GM21723 (cell line): ENCODE measurements around the gene ADGRA1.
"Not testable (repeated sequence)": the region's sequence is repeated elsewhere in the genome, so short reads cannot be mapped to it uniquely, and the experiment has no call there.

Experiments used
- ATAC-seq: cut with Tn5 transposase; IDR thresholded peaks from one replicate; pipeline ENCODE4 v1.9.1; 2021; ENCODE audit warnings: mild to moderate bottlenecking, moderate library complexity; ENCODE audit not compliant: unreplicated experiment

ADGRA1 gene

DNA sequence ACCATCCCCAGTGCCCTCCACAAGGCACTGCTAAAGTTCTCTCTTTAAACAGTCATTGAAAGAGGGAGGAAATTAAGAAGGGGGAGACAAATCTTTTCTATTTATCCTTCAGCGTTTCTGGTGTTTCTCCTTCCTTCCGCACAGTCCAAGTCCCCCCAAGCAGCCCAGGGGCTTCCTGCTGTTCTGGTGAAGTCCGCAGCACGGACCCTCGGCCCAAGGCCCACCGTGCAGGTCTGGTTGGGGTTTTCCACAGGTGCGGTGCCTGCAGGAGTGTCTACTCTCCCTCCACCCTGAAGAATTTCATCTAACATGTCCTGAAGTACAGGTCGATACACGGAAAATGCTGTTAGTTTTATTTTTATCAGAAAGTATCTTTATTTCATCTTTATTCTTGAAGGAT, 38.2 kb downstream of the ADGRA1 start:
- ATAC-seq: no peak

DNA sequence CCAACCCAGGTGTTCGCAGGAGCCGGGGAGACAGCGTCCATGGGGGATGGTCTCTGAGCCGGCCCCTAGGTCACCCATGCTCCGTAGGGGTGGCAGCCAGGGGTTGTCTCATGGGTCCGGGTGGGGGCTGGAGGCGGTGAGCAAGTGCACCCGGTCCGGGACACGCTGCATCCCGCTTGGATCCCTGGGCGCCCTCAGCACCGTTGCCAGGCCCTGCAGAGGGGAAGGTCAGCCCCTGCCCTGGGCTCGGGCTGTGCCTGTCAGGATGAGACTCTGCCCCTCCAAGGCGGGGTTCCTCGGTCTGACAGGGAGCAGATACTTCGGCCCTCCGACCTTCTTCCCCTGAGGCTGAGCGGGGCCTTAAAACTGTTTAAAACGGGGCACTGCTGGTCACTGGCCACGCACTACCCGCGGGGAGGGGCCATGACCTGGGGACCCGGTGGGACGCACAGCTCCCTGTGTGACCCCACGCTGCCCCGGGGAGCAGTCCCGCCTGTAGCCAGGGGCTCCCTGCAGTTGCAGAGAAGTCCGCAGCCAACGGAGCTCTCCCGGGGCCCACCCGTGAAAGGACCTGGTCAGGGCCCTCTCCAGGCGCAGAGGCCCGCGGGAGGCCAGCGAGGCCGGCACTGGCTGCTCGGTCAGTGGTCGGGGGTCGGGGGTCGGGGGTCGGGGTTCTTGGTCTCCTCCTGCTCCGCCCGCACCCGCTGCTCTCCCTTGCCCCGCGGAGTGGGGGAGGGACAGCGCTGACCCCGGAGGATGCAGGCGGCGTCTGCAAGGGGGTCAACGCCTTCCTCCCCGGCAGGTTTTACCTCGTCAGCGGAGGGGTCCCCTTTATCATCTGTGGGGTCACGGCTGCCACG, 38.9 kb downstream of the ADGRA1 start:
- no peak for ATAC-seq

DNA sequence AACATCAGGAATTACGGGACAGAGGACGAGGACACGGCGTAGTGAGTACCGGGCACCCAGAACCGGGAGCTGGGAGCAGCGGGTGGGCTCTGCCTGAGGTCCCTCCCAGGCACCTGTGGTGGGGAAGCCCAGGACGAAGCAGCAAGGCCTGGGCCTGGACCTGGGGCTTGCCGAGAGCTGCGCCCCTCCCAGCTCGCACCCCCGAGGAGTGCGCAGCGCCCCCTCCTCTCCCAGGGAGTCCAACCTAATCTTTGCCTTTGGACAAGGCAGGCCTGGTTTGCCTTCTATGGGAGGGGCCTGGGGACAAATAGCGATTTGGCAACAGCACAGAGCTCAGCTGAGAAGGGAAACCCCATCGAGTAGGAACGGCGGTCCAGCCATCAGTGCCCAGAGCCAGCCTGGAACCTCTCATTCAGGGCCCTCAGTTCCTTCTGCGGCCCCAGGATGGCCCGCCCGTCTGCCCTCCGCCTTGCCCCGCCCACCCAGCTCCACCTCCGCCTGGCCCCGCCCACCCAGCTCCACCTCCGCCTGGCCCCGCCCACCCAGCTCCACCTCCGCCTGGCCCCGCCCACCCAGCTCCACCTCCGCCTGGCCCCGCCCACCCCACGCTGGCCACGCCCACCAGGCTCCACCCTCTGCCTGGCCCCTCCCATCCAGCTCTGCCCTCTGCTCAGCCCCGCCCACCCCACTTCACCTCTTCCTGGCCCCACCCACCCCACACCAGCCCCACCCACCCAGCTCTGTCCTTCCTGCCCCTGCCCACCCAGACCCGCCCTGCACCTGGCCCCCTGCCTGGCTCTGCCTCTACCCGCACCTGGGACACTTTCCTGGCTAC, 39.8 kb downstream of the ADGRA1 start:
- no peak for ATAC-seq

DNA sequence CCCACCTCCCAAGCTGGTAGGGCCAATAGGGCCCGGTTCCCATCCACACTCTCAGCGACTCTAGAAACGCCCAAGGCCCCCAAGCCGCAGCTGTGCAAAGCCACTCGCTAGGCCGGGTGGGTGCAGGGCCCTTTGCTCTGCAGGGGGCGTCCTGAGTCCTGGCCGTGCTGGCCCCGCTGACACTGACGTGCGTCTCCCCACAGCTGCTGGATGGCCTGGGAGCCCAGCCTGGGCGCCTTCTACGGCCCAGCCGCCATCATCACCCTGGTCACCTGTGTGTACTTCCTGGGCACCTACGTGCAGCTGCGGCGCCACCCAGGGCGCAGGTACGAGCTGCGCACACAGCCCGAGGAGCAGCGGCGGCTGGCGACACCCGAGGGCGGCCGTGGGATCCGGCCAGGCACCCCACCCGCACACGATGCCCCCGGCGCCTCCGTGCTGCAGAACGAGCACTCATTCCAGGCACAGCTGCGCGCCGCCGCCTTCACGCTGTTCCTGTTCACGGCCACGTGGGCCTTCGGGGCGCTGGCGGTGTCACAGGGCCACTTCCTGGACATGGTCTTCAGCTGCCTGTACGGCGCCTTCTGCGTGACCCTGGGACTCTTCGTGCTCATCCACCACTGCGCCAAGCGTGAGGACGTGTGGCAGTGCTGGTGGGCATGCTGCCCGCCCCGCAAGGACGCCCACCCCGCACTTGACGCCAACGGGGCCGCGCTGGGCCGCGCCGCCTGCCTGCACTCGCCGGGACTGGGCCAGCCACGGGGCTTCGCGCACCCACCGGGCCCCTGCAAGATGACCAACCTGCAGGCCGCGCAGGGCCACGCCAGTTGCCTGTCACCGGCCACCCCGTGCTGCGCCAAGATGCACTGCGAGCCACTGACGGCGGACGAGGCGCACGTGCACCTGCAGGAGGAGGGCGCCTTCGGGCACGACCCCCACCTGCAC, 40.7 kb downstream of the ADGRA1 start:
- no peak for ATAC-seq

DNA sequence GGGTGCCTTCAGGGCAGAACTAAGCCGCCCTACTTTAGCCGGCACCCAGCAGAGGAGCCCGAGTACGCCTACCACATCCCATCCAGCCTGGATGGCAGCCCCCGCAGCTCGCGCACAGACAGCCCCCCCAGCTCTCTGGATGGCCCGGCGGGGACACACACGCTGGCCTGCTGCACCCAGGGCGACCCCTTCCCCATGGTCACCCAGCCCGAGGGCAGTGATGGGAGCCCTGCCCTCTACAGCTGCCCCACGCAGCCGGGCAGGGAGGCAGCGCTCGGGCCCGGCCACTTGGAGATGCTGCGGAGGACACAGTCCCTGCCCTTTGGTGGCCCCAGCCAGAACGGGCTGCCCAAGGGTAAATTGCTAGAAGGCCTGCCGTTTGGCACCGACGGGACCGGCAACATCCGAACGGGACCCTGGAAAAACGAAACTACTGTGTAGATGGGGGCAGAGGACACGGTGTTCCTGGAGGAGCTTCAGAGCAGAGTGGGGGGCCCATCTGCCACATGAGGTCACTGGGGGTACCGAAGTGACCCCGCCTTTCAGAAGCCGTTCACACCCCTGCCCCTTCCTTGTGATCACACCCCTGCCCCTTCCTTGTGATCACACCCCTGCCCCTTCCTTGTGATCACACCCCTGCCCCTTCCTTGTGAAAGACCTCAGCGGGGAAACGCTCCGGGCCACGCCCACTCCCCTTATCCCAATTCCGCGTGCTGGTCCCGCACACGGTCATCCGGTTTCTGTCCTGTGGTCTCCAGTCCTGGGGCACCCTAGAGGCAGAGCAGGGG, 41.5 kb downstream of the ADGRA1 start:
- no peak for ATAC-seq

DNA sequence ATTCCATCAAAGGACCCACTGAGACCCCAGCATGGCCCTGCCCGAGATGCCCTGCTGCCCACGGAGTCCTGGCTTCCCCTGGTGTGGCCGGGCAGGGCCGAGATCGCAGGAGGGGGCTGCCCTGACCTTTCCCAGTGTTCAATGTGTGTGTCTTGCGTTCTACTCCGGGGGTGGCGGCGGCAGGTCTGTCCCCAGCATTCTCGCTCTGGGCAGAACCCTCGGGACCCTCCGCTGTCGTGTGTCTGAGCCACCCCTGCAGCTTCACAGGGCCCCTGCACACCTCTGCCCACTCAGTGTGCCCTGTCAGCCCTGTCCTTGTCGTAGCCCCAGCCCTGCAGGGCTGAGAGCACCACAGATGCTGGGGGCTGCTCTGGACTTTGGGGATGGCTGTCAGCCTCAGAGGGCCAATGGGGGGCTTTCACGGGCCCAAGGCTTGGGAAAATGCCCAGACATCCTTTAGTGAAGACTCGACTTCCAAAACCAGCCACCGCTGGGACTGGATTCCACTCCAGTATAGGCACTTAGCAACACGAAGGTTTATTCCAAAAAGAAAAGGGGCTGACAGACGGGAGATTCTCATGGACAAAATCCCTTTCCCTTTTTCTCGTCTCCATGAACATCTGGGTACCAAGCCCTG, 42.3 kb downstream of the ADGRA1 start:
- no peak for ATAC-seq

DNA sequence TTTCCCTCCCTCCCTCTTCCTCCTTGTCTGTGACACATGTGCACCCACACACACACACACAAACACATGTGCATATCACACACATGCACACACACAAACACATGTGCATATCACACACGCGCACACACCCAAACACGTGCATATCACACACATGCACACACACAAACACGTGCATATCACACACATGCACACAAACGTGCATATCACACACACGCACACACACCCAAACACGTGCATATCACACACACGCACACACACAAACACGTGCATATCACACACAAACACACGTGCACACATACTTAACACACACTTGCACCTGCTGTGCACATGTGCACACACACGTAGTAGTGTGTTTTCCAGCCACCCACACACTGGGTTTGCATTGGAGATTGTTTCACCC, 42.9 kb downstream of the ADGRA1 start:
- ATAC-seq: no peak

DNA sequence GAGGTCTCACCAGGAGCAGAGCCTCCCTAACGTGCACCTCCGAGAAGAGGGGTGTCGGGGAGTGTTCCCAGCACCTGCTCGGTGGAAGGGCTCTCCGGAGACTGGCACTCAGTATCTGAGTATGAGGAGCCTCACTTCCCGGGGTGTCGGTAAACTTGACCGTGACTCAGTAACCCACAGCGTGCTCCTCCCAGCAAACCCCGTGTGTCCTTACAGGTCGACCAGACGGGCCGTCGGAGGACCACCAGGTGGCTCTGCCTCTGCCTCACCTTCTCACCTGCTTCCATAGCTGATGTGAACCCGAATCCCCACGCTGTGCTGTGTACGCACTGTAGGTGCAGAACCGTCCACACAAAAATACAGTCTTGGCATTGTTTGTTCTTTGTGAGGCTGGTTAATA, 43.3 kb downstream of the ADGRA1 start:
- ATAC-seq: no peak

DNA sequence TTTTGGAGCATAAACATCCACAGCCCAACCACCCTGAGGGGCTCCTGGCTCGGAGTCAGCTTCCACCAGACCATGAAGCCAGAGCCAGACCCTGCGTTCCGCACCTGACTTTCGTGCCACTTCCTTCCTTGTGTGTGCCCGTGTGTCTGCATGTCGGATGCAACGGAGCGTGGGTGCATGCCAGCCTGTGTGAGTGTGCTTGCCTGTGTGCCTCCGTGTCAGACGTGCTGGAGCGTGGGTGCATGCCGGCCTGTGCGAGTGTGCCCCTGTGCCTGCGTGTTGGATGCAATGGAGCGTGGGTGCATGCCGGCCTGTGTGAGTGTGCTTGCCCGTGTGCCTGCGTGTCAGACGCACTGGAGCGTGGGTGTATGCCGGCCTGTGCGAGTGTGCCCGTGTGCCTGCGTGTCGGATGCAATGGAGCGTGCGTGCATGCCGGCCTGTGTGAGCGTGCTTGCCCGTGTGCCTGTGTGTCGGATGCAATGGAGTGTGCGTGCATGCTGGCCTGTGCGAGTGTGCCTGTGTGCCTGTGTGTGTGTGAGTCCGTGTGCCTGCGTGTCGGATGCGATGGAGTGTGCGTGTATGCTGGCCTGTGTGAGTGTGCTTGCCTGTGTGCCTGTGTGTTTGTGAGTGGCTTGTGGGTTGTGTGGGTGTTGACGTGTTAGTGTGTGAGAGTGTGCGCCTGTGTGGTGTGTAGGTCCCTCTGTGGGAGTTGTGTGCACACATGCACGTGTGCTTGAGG, 44.2 kb downstream of the ADGRA1 start:
- no peak for ATAC-seq

DNA sequence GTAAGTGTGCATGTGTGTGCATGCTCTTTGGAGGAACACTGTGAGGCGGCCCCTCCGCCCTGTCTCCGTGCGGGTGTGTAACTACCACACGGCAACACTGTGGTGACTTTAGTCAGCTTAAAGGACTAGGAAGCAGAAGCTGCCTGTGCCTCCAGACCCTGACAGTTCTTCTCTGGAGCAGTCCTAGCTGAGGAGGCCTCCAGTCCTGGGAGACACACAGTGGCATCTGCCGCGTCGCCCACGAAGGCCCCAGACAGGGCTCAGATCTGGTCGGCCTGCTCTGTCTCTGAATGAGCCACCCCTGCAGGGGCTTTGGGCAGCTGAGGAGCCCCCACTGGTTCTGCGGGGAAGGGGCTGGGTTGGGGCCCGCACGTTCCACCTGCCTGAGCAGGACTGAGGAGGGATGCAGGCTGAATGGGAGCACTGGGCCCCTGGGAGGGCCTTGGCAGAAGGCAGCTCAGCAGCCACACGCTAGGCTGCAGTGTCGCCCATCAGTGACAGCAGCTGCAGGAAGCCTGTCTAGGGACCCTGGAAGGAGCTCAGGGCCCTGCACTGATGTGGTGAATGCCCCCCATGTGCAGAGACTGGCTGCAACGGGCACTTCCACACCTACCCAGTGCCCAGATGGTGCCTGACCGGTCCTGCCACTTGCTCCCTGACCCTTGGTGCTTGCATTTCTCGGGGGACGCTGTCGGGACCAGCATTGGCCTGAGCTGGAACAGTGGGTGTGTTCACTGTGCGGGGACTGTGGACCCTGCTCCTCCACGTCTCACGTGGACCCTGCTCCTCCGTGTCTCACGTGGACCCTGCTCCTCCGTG, 45.0 kb downstream of the ADGRA1 start:
- ATAC-seq: no peak

DNA sequence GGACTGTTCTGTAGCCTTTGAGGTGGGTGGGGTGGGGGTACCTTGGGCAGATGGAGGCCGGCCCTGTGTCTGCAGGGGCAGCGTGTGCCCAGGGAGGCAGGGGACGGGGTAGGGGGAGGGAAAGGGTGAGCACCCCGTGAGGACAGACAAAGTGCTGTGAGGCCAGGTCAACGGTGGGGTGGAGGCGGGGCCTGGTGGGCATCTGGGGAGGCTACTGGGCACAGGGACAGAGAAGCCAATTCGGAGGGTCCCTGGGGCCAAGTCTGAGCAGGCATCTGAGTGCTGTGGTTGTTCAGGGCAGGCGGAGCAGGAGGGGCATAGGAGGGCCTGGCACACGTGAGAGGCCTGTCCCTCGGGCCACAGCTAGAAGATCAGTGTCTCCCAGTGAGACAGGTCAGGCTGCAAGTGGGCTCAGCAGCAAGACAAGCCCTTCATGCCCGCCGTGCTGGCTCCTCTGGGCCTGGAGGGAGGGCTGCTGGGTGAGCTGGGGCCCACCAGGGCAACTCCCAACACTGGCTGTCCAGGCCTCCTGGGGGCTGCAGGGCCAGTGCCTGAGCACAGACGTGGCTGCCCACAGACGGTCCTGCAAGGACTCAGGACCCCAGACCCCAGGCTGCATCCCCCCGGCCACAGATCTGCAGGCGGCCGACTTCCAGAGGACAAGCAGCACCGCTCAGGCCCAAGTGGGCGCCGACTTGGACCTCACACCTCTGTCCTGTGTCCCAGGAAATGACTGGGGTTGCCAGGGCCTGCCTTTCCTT, 45.9 kb downstream of the ADGRA1 start:
- no peak for ATAC-seq

DNA sequence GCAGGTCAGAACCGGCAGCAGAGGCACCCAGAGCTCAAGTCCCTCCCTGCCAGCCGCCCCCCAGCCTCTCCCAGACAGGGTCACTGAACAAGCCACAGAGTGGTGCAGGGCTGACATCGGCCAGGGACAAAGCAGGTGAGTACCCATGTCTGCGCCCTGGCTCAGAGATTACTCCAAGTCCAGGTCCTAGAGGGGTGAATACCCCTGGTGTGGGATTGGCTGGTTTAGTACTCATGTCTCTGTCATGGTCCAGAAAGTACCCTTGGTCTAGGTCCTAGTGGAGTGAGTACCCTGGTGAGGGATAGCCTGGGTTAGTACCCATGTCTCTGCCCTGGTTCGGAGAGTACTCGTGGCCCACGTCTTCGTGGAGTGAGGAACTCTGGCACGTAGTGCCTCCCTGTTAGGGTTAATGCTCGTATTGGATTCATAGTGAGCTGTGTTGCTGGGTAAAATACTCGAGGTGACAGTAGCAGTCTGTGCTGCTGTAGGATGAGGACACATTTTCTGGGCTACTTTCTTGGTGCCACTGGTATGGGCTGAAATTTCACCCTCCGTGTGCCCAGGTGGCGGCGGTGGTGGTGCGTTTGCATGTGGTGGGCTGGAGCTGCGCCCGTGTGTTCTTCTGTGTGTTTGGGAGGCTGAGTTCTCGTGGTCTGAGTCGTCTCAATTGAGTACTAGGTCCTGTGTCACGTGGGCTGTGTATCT, 46.8 kb downstream of the ADGRA1 start:
- ATAC-seq: no peak

DNA sequence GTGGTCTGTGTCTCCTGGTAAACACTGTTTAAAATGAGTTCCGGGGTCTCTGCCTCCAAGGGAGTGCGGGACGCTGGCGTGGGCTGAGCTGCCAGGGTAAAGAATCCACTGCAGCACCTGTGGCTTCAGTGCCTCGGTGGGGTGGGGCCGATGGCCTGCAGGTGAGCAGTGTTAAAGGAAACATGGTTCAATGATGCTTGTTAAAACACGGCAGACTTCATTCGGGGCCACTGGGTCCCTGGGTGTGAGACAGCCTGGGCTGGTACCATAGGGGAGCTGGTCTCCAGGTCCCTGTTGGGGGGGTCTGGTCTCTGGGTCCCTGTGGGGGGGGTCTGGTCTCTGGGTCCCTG, 47.4 kb downstream of the ADGRA1 start:
- no peak for ATAC-seq

DNA sequence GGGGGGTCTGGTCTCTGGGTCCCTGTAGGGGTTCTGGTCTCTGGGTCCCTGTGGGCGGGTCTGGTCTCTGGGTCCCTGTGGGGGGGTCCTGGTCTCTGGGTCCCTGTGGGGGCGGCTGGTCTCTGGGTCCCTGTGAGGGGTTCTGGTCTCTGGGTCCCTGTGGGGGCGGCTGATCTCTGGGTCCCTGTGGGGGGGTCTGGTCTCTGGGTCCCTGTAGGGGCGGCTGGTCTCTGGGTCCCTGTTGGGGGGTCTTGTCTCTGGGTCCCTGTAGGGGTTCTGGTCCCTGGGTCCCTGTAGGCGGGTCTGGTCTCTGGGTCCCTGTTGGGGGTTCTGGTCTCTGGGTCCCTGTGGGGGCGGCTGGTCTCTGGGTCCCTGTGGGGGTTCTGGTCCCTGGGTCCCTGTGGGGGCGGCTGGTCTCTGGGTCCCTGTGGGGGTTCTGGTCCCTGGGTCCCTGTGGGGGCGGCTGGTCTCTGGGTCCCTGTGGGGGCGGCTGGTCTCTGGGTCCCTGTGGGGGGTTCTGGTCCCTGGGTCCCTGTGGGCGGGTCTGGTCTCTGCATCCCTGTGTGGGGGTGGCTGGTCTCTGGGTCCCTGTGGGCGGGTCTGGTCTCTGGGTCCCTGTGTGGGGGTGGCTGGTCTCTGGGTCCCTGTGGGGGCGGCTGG, 49.9 kb downstream of the ADGRA1 start:
- not testable (repeated sequence) for ATAC-seq

DNA sequence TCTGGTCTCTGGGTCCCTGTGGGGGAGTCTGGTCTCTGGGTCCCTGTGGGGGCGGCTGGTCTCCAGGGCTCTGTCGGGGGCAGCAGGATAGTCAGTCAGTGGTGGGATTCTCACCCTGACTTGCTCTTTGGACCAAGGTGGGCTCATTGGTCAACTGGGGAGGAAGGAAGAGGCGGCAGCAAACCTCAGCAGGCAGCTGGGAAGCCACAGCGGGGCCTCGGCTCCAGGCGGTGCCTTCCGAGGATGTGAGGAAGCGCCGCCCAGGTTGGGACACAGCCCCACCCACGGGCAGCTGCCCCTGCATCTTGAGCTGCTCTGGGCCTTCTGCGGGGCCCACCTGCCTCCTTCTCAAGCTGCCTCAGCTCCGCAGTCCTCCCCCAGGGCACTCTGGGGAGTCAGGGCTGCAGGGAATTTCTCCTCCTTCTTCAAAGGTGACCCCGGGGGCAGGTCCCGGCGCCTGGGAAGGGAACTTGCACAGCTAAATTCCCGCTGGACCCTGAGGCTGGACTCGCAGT, 51.9 kb downstream of the ADGRA1 start:
- ATAC-seq: no peak

DNA sequence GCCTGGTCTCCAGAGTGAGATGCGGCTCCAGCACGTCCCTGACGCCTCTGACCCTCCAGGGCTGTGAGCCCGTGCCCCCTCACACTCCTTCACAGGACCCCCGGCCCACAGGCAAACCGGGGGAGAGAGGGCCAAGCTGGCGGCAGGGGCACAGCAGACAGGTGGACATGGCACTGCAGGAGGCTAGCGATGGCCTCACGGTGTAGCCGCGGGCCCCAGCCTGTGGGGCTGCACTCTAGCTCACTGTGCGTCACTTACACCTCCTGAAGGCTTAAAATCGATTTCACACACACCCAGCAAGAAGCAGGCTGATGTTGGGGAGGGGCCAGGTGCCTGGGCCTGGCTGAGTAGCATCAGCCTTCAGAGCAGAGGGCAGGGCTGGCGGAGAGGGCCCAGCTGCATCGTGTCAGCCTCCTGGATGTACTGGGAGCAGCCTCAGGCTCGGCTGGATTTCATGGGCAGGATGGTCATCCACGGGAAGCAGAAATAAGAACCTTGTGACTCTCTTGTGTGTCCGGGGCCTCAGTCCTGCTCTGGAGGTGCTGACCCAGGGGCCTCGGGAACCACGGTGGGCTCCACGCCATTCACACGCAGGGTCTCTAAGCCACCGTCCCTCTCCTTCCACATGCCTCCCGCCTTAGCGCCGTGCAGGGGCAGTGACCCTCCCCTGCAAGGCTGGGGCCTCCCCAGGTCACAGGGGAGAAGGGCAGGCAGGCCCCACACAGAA, 52.9 kb downstream of the ADGRA1 start:
- no peak for ATAC-seq
